Cardiac fibroblast (primary cell): Measurements from ENCODE around the gene CLEC7A.
A peak's percentile ranks its signal among the peaks of the same experiment; 100 is the strongest.

Experiments
- DNase-seq, 2 donors: peaks; one replicate each; pipeline versions ENCODE4 v3.0.0 to v3.0.0-alpha.2; 2010; ENCODE audit warnings: low read depth in 2 of 2
- H3K4me3 ChIP-seq, 2 donors: replicated peaks in 1 of 2; 1 replicate in 1 of 2; 2 replicates in 1 of 2; pipeline ENCODE4 v1.5.1; 2011; ENCODE audit warnings: low read depth in 2 of 2, low read length in 2 of 2, mild to moderate bottlenecking in 2 of 2, moderate library complexity in 1 of 2
- CTCF ChIP-seq: IDR thresholded peaks from one replicate; pipeline ENCODE4 v1.5.1; 2011; ENCODE audit warnings: low read depth, mild to moderate bottlenecking, low read length, inconsistent platforms

CLEC7A gene

GRCh38 chr12:10142976-10143589 lies 13.1 kb upstream of the CLEC7A start:
- DNase-seq, result peak in 1 of 2 donors; percentile 5
- no peak for TF ChIP-seq CTCF

GRCh38 chr12:10140001-10140400 lies 10.0 kb upstream of the CLEC7A start:
- H3K4me3 ChIP-seq, result no peak overlapping the region
- peak; percentile 40 for TF ChIP-seq CTCF
- peak; percentile 61 to 75 for DNase-seq

More at GRCh38 chr12:10142976-10143589, 13.1 kb upstream of the CLEC7A start:
- no peak overlapping the region for H3K4me3 ChIP-seq

GRCh38 chr12:10136637-10137205 lies 6.7 kb upstream of the CLEC7A start:
- no peak for TF ChIP-seq CTCF
- no peak for DNase-seq
- H3K4me3 ChIP-seq, result no peak overlapping the region

- no peak for TF ChIP-seq CTCF
- DNase-seq, result no peak
Observed at GRCh38 chr12:10135126-10135525, 5.1 kb upstream of the CLEC7A start.

GRCh38 chr12:10132850-10133370 lies 2.9 kb upstream of the CLEC7A start:
- no peak for DNase-seq
- TF ChIP-seq CTCF, result no peak

More at GRCh38 chr12:10135126-10135525, 5.1 kb upstream of the CLEC7A start:
- no peak overlapping the region for H3K4me3 ChIP-seq

GRCh38 chr12:10131111-10131690 lies 1.2 kb upstream of the CLEC7A start:
- no peak overlapping the region for H3K4me3 ChIP-seq
- DNase-seq, result no peak
- TF ChIP-seq CTCF, result no peak

More at GRCh38 chr12:10132850-10133370, 2.9 kb upstream of the CLEC7A start:
- no peak overlapping the region for H3K4me3 ChIP-seq
